ENCODE results near the gene ZBED4.

GRCh38 chr22:49848690-49849160 is 4.9 kb upstream of the ZBED4 start:
- TF ChIP-seq, protein P1, sequence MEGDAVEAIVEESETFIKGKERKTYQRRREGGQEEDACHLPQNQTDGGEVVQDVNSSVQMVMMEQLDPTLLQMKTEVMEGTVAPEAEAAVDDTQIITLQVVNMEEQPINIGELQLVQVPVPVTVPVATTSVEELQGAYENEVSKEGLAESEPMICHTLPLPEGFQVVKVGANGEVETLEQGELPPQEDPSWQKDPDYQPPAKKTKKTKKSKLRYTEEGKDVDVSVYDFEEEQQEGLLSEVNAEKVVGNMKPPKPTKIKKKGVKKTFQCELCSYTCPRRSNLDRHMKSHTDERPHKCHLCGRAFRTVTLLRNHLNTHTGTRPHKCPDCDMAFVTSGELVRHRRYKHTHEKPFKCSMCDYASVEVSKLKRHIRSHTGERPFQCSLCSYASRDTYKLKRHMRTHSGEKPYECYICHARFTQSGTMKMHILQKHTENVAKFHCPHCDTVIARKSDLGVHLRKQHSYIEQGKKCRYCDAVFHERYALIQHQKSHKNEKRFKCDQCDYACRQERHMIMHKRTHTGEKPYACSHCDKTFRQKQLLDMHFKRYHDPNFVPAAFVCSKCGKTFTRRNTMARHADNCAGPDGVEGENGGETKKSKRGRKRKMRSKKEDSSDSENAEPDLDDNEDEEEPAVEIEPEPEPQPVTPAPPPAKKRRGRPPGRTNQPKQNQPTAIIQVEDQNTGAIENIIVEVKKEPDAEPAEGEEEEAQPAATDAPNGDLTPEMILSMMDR (IDR thresholded peaks at IDR 0.05), result no peak
- no peak for TF ChIP-seq POLR2A (IDR thresholded peaks at IDR 0.05)

All from uterus (tissue), 2 donors.